Aorta (tissue), 5 donors: ENCODE measurements around the gene RPS6KA2. TPM values are rescaled to one million over a fixed set of nuclear protein-coding genes. Genes with fewer than 3 reads are reported as not detected.
"Not testable (repeated sequence)": the region's sequence is repeated elsewhere in the genome, so short reads cannot be mapped to it uniquely, and the experiment has no call there.

ENCODE experiments used
- ATAC-seq: fragments of 200-7000 bp; cut with Tn5 transposase; one replicate; pipeline ENCODE4 v1.9.1; 2022; ENCODE audit warnings: moderate library complexity; ENCODE audit not compliant: low FRiP score
- DNase-seq, 2 donors: peaks; one replicate each; pipeline ENCODE4 v3.0.0-alpha.2; 2020
- H3K27ac ChIP-seq, 2 donors: one replicate each; pipeline ENCODE4 v1.5.1; 2013; ENCODE audit warnings: low read length in 2 of 2, mild to moderate bottlenecking in 2 of 2, moderate library complexity in 2 of 2, control low read depth in 1 of 2, inconsistent platforms in 1 of 2, low read depth in 1 of 2
- H3K27me3 ChIP-seq, 2 donors: one replicate each; pipeline ENCODE4 v1.6.1; 2013; ENCODE audit warnings: control low read depth in 1 of 2, low read length in 1 of 2, mild to moderate bottlenecking in 1 of 2, moderate library complexity in 1 of 2; ENCODE audit not compliant: insufficient read depth in 2 of 2, control insufficient read depth in 1 of 2
- H3K36me3 ChIP-seq, 2 donors: one replicate each; pipeline ENCODE4 v1.6.1; 2013; ENCODE audit warnings: control low read depth in 1 of 2, low read length in 1 of 2, mild to moderate bottlenecking in 1 of 2; ENCODE audit not compliant: insufficient read depth in 2 of 2, control insufficient read depth in 1 of 2
- H3K4me1 ChIP-seq, 2 donors: one replicate each; pipeline ENCODE4 v1.6.1; 2013; ENCODE audit warnings: low read length in 2 of 2, control low read depth in 1 of 2, mild to moderate bottlenecking in 1 of 2, moderate library complexity in 1 of 2; ENCODE audit not compliant: insufficient read depth in 2 of 2, control insufficient read depth in 1 of 2
- H3K4me3 ChIP-seq, 2 donors: one replicate each; pipeline ENCODE4 v1.5.1; 2013; ENCODE audit warnings: low read length in 2 of 2, control low read depth in 1 of 2, mild to moderate bottlenecking in 1 of 2
- H3K9me3 ChIP-seq: one replicate; pipeline ENCODE4 v1.6.1; 2013; ENCODE audit warnings: mild to moderate bottlenecking, low read length; ENCODE audit not compliant: control insufficient read depth
- WGBS, 2 donors: extraction: QIAGEN DNeasy Blood & Tissue Kit; methylation state at CpG; one replicate each; pipeline ENCODE4 v1.1.7; 2013; 5-methylcytosine and 5-hydroxymethylcytosine counted together
- intact Hi-C, 2 donors: fragments of 100-400 bp; cut with DNase I; formaldehyde crosslinking; loops; one replicate each; pipeline versions ENCODE4 v1.14.2 to v1.15.0; 2022
- polyA plus RNA-seq, 2 donors: library from polyadenylated mRNA; stranded (reverse); fragments of 200-250 nt; gene quantifications; one replicate each; pipeline ENCODE4 v1.2.3, GENCODE V29; 2013
- total RNA-seq, 2 donors: library from RNA; stranded (reverse); fragmentation: NEBNext Ultra II Directional; extraction: Animal tissue kit (Norgen Biotek cat#: 25700); gene quantifications; one replicate each; pipeline ENCODE4 v1.2.1, GENCODE V29; 2021
- donor health status: healthy with polysubstance abuse.
- donor health status: Bipolar disorder and iron deficiency.
- donor health status: DM: no; HTN: no; CAD: no.
- donor health status: DM: no; HTN: no; CAD: no.
- donor health status: DM: yes; HTN: yes; CAD: no.

RPS6KA2 gene
- total and polyA plus RNA-seq, 4 donors: 24.5 to 52.7 (median 37.3) TPM

DNA sequence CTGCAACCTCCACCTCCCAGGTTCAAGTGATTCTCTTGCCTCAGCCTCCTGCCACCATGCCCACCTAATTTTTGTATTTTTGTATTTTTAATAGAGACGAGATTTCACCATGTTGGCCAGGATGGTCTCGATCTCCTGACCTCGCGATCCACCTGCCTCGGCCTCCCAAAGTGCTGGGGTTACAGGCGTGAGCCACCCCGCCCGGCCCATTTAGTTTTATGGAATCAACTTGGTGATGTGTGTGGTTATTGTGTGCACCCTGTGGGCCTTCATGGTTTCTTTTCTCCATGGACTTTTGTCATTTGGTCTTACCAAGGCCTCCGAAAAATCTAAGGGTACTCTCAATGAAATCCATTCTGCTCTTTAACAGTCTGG lies 88.1 kb downstream of the RPS6KA2 start:
- ATAC-seq, H3K36me3 ChIP-seq, intact Hi-C loops, H3K27ac ChIP-seq, H3K4me3 ChIP-seq, H3K9me3 ChIP-seq, DNase-seq, H3K27me3 ChIP-seq, H3K4me1 ChIP-seq: not testable (repeated sequence)
- WGBS, 2 donors: 96 to 98% methylated on average over 9 of the region's 9 CpGs

- Histone ChIP-seq H3K36me3 (peaks cover under 1 to 3% of the 10 kb centered on the region in 2 donors), H3K27ac (no peak overlapping the region), H3K4me1 (no peaks in the 10 kb centered on the region), H3K9me3 (no peaks in the 10 kb centered on the region), H3K27me3 (no peaks in the 10 kb centered on the region), H3K4me3 (no peak overlapping the region)
- WGBS, 2 donors: 89 to 93% methylated on average over 17 of the region's 17 CpGs
- ATAC-seq (no peak), DNase-seq (no peak)
- intact Hi-C loops: no loop called here
These were observed 88.6 kb downstream of the RPS6KA2 start for GRCh38 chr6:166538297-166539010.

GRCh38 chr6:166534658-166535406 lies 92.2 kb downstream of the RPS6KA2 start:
- Histone ChIP-seq H3K27ac (no peak overlapping the region), H3K27me3 (no peaks in the 10 kb centered on the region), H3K4me3 (no peak overlapping the region), H3K9me3 (no peaks in the 10 kb centered on the region), H3K36me3 (peaks cover 3 to 6% of the 10 kb centered on the region in 2 donors), H3K4me1 (no peaks in the 10 kb centered on the region)
- 94 to 95% methylated on average over 17 of the region's 17 CpGs for WGBS, 2 donors
- ATAC-seq: no peak
- no peak for DNase-seq
- intact Hi-C loops: no loop called here

- 90 to 94% methylated on average over 15 of the region's 15 CpGs for WGBS, 2 donors
- peaks cover 3 to 6% of the 10 kb centered on the region in 2 donors for H3K36me3 ChIP-seq
- H3K4me1 ChIP-seq: no peaks in the 10 kb centered on the region
- DNase-seq: no peak
- no peaks in the 10 kb centered on the region for H3K27me3 ChIP-seq
- H3K9me3 ChIP-seq: no peaks in the 10 kb centered on the region
- no peak overlapping the region for H3K27ac ChIP-seq
- intact Hi-C loops: no loop called here
- no peak for ATAC-seq
- no peak overlapping the region for H3K4me3 ChIP-seq
These were observed 93.7 kb downstream of the RPS6KA2 start for GRCh38 chr6:166533205-166533824.

DNA sequence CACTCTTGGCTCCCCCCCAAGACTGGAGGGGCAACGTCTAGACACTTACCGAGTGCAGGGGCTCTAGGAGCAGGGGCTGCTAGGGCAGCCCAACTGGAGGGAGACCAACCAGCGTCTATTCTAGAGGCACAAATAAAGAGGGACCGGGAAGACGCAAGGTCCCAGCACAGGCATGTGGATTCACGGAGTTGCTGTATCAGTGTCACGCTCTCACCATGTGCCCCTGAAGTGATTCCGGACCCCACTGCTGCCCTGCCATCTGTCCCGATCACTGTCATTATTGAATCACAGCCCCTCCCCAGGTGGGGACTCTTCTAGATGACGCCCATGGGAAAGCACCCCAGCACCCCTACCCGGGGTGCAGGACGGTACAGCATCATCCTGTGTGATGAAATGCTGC lies 94.7 kb downstream of the RPS6KA2 start:
- 88 to 92% methylated on average over 12 of the region's 12 CpGs for WGBS, 2 donors
- peaks cover 0 to 6% of the 10 kb centered on the region in 2 donors for H3K36me3 ChIP-seq
- intact Hi-C loops: no loop called here

DNA sequence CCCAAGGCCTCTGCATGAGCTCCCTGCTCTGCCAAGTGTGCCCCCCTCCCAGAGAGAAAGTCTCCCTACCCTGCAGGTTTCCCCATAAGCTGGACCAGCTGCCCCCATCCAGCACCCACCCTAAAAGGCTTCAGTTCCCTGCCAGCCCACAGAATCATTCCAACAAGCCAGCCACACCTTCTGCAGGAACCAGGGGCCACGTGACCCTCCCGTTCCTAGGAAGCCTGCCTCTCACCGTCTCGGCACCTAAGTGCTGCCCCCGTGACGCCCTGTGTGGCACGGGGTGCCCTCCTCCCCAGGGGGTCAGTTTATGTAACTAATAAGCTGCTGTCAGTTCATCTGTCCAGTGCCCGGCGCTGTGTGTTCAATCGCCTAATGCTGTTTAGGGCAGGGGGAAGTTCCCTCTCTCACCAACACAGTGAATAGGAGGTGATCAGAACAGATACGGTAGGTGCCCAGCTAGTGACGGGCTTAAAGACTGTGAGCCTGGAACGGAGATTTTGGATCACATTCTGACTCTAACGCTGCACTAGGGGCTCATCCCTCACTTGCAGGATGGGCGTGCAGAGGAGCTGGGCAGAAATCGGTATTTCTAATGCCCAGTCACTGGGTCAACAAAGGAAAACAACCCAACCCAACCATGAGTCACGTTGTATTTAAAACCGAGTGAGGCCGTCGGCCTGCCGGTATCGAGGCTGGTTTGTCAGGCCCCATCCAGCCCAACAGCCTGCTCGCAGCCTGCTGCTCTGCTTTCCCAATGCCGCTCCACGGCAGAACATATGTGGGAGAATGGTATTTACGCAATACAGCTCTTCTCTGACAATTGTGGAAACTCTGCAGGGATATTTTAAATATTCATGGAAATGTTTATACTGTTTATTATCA lies 96.6 kb downstream of the RPS6KA2 start:
- DNase-seq (no peak), ATAC-seq (no peak)
- 95% methylated on average over 26 of the region's 26 CpGs for WGBS, 2 donors
- H3K4me1 ChIP-seq: no peaks in the 10 kb centered on the region
- no peaks in the 10 kb centered on the region for H3K9me3 ChIP-seq
- H3K27ac ChIP-seq: no peak overlapping the region
- H3K27me3 ChIP-seq: no peaks in the 10 kb centered on the region
- H3K36me3 ChIP-seq: peaks cover 0 to 6% of the 10 kb centered on the region in 2 donors
- intact Hi-C loops: no loop called here
- H3K4me3 ChIP-seq: no peak overlapping the region

More for the DNA sequence above, 94.7 kb downstream of the RPS6KA2 start:
- Histone ChIP-seq H3K9me3 (no peaks in the 10 kb centered on the region), H3K27ac (no peak overlapping the region), H3K4me1 (no peaks in the 10 kb centered on the region), H3K4me3 (no peak overlapping the region), H3K27me3 (no peaks in the 10 kb centered on the region)
- peak; percentile 11 for ATAC-seq
- no peak for DNase-seq

DNA sequence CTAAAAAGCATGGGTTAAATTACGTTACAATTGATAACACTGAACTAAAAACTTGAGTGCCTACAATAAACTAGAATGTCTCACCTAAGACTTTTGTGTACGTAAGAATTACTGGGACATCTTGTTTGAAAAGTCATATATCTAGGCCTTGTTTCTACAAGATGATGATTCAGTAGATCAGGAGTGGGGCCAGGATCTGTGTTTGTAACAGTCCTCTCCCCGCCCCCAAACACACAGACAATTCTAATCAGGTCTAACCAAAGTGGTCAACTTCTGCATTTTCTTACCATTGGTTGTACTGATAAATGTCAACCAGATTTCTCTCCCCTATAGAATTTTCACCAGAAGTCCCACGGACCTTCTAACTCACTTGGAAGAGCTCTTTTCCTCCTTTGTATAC lies 97.5 kb downstream of the RPS6KA2 start:
- ATAC-seq (no peak), DNase-seq (no peak)
- WGBS, 2 donors: 90 to 93% methylated on average over 4 of the region's 4 CpGs
- no peaks in the 10 kb centered on the region for H3K9me3 ChIP-seq
- no peaks in the 10 kb centered on the region for H3K4me1 ChIP-seq
- intact Hi-C loops: no loop called here
- H3K36me3 ChIP-seq: peaks cover 0 to 6% of the 10 kb centered on the region in 2 donors
- no peak overlapping the region for H3K27ac ChIP-seq
- no peaks in the 10 kb centered on the region for H3K27me3 ChIP-seq
- no peak overlapping the region for H3K4me3 ChIP-seq

DNA sequence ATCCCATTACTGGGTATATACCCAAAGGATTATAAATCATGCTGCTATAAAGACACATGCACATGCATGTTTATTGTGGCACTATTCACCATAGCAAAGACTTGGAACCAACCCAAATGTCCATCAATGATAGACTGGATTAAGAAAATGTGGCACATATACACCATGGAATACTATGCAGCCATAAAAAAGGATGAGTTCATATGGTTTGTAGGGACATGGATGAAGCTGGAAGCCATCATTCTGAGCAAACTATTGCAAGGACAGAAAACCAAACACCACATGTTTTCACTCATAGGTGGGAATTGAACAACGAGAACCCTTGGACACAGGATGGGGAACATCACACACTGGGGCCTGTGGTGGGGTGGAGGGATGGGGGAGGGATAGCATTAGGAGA lies 98.0 kb downstream of the RPS6KA2 start:
- H3K36me3 ChIP-seq, H3K27me3 ChIP-seq, H3K9me3 ChIP-seq, DNase-seq, H3K4me1 ChIP-seq, ATAC-seq, H3K4me3 ChIP-seq, intact Hi-C loops, H3K27ac ChIP-seq: not testable (repeated sequence)
- 97 to 100% methylated on average over 1 of the region's 1 CpG for WGBS, 2 donors
